NCI-H2227 (cell line): ENCODE measurements around the gene NKD2.
"Not testable (repeated sequence)": the region's sequence is repeated elsewhere in the genome, so short reads cannot be mapped to it uniquely, and the experiment has no call there.

ENCODE experiments used
- DNase-seq: peaks from one replicate; lab custom pipeline; 2025; ENCODE audit not compliant: unreplicated experiment; lab: John Stamatoyannopoulos, UW

The NKD2 gene

GRCh38 chr5:999724-1000123 is 8.9 kb upstream of the NKD2 start:
- no peak for DNase-seq

GRCh38 chr5:1000329-1000728 is 8.3 kb upstream of the NKD2 start:
- DNase-seq, result no peak

- not testable (repeated sequence) for DNase-seq
Observed at GRCh38 chr5:1000831-1001230, 7.8 kb upstream of the NKD2 start.

- no peak for DNase-seq
Observed at GRCh38 chr5:1001406-1002270, 7.0 kb upstream of the NKD2 start.

GRCh38 chr5:1002271-1002546 is 6.4 kb upstream of the NKD2 start:
- DNase-seq, result no peak

GRCh38 chr5:1002836-1003235 is 5.8 kb upstream of the NKD2 start:
- DNase-seq, result peak; percentile 64

GRCh38 chr5:1003296-1003937 is 5.2 kb upstream of the NKD2 start:
- DNase-seq, result peak; percentile 94

GRCh38 chr5:1004461-1005248 is 3.9 kb upstream of the NKD2 start:
- peak; percentile 81 for DNase-seq

- no peak for DNase-seq
Observed at GRCh38 chr5:1005249-1005851, 3.3 kb upstream of the NKD2 start.

GRCh38 chr5:1005904-1006655 is 2.5 kb upstream of the NKD2 start:
- no peak for DNase-seq

- DNase-seq, result no peak
Observed at GRCh38 chr5:1006656-1007071, 1.9 kb upstream of the NKD2 start.

- no peak for DNase-seq
Observed at GRCh38 chr5:1007221-1007680, 1.4 kb upstream of the NKD2 start.

GRCh38 chr5:1007681-1008450 is 736 bp upstream of the NKD2 start:
- no peak for DNase-seq

- no peak for DNase-seq
Observed at GRCh38 chr5:1009359-1010180, 968 bp downstream of the NKD2 start.

- DNase-seq, result no peak
Observed at GRCh38 chr5:1010181-1010510, 1.5 kb downstream of the NKD2 start.

- no peak for DNase-seq
Observed at GRCh38 chr5:1010641-1011046, 2.0 kb downstream of the NKD2 start.

- DNase-seq, result peak; percentile 55
Observed at GRCh38 chr5:1011226-1011631, 2.6 kb downstream of the NKD2 start.

- no peak for DNase-seq
Observed at GRCh38 chr5:1011741-1012312, 3.2 kb downstream of the NKD2 start.

- DNase-seq, result no peak
Observed at GRCh38 chr5:1012313-1012841, 3.8 kb downstream of the NKD2 start.
